Endothelial cell (in vitro differentiated cells): ENCODE measurements around the gene C19orf12. TPM values are rescaled to one million over a fixed set of nuclear protein-coding genes. Genes with fewer than 3 reads are reported as not detected.

Experiments
- DNase-seq: peaks from one replicate; pipeline ENCODE4 v3.0.0; 2021; ENCODE audit warnings: low spot score
- H3K27ac Mint-ChIP-seq: one replicate; pipeline ENCODE4 v1.8.0; 2021; ENCODE audit warnings: mixed read lengths, inconsistent platforms; ENCODE audit not compliant: unreplicated experiment
- H3K27me3 Mint-ChIP-seq: one replicate; pipeline ENCODE4 v1.8.0; 2021; ENCODE audit warnings: mild to moderate bottlenecking, moderate library complexity, mixed read lengths, inconsistent platforms; ENCODE audit not compliant: unreplicated experiment
- H3K36me3 Mint-ChIP-seq: one replicate; pipeline ENCODE4 v1.8.0; 2021; ENCODE audit warnings: mild to moderate bottlenecking, low read depth, mixed read lengths, inconsistent platforms; ENCODE audit not compliant: unreplicated experiment
- H3K4me1 Mint-ChIP-seq: one replicate; pipeline ENCODE4 v1.8.0; 2021; ENCODE audit warnings: mild to moderate bottlenecking, mixed read lengths, inconsistent platforms; ENCODE audit not compliant: unreplicated experiment
- H3K4me3 Mint-ChIP-seq: one replicate; pipeline ENCODE4 v1.8.0; 2021; ENCODE audit warnings: mild to moderate bottlenecking, mixed read lengths, inconsistent platforms; ENCODE audit not compliant: unreplicated experiment
- H3K9me3 Mint-ChIP-seq: one replicate; pipeline ENCODE4 v1.8.0; 2021; ENCODE audit warnings: mixed read lengths, inconsistent platforms; ENCODE audit not compliant: unreplicated experiment
- total RNA-seq: library from RNA; stranded (reverse); fragmentation: NEBNext Ultra II Directional; extraction: Animal tissue kit (Norgen Biotek cat#: 25700); gene quantifications from one replicate; pipeline ENCODE4 v1.2.1, GENCODE V29; 2021; ENCODE audit not compliant: unreplicated experiment
- TF ChIP-seq, protein P1 (sequence below): fragments of 200-600 bp; sonication (generic); IDR thresholded peaks from one replicate; pipeline ENCODE4 v1.5.0; 2021; ENCODE audit warnings: antibody characterized with exemption; ENCODE audit not compliant: unreplicated experiment

C19orf12 gene
- total RNA-seq, 1 donor from 2014 or later, result 6.1 TPM

DNA sequence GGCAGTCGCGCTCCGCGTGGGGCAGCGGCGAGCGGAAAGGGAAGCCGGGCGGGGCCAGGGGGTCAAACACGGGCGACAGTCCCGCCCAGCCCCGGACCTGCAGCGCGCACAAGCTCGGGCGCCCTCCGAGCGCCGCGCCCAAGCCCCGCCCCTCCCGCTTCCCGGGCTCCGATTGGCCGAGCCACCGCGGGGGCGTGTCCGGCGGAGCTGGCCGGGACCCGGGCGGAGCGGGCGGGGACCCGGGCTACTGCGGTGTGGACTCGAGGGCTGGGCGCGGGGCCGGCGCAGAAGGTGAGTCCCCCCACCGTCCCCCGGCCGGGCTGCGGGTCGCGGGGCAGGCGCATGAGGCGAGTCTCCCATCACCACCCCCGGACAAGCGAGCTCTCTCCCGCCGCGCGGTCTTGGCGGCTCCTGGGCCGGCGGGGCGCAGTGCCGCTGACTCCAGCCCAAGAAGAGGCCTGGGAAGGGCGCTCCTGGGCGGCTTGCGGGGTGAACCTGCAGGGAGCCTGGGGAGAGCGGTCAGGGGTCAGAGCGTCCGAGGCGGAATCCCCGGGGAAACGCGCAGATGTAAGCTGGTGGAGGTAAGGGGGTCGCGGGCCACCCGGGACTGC is 49.7 kb downstream of the C19orf12 start, which contains the start of gene PLEKHF1:
TSS of gene PLEKHF1 (plus strand) at position 247 of the 611 bp plus-strand sequence. CDS start 8,379 bp downstream, outside the sequence.
- Mint-ChIP-seq H3K27me3 (peaks cover 18% of the 10 kb centered on the region), H3K4me3 (peak within 1 kb of the TSS; percentile 78), H3K4me1 (peaks cover 12% of the 10 kb centered on the region), H3K36me3 (peaks cover 3% of the 10 kb centered on the region), H3K9me3 (no peaks in the 10 kb centered on the region), H3K27ac (no peak within 1 kb of the TSS)
- TF ChIP-seq, protein P1, sequence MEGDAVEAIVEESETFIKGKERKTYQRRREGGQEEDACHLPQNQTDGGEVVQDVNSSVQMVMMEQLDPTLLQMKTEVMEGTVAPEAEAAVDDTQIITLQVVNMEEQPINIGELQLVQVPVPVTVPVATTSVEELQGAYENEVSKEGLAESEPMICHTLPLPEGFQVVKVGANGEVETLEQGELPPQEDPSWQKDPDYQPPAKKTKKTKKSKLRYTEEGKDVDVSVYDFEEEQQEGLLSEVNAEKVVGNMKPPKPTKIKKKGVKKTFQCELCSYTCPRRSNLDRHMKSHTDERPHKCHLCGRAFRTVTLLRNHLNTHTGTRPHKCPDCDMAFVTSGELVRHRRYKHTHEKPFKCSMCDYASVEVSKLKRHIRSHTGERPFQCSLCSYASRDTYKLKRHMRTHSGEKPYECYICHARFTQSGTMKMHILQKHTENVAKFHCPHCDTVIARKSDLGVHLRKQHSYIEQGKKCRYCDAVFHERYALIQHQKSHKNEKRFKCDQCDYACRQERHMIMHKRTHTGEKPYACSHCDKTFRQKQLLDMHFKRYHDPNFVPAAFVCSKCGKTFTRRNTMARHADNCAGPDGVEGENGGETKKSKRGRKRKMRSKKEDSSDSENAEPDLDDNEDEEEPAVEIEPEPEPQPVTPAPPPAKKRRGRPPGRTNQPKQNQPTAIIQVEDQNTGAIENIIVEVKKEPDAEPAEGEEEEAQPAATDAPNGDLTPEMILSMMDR, result no peak
- peak; percentile 91 for DNase-seq

DNA sequence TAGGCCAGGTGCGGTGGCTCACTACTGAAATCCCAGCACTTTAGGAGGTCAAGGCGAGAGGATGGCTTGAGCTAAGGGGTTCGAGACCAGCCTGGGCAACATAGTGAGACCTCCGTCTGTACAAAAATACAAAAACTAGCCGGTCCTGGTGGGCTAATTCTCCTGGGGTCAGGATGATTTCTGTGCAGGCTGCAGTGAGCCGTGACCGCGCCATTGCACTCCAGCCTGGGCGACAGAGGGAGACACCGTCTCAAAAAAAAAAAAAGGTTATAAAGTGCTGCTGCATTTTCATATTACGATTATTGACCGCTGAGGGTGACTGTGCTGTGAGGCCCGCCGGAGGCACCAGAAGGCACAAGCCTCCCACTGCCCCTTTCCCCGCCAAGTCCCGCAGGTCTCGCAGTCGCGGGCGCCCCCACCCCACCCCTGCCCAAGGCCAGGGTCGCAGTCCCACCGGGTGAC is 50.3 kb downstream of the C19orf12 start:
- peaks cover 17% of the 10 kb centered on the region for H3K27me3 Mint-ChIP-seq
- TF ChIP-seq, protein P1, result no peak
- H3K4me3 Mint-ChIP-seq, result peak overlapping the region; percentile 78
- no peaks in the 10 kb centered on the region for H3K9me3 Mint-ChIP-seq
- no peak overlapping the region for H3K27ac Mint-ChIP-seq
- DNase-seq, result no peak
- peaks cover 12% of the 10 kb centered on the region for H3K4me1 Mint-ChIP-seq
- H3K36me3 Mint-ChIP-seq, result peaks cover 3% of the 10 kb centered on the region

DNA sequence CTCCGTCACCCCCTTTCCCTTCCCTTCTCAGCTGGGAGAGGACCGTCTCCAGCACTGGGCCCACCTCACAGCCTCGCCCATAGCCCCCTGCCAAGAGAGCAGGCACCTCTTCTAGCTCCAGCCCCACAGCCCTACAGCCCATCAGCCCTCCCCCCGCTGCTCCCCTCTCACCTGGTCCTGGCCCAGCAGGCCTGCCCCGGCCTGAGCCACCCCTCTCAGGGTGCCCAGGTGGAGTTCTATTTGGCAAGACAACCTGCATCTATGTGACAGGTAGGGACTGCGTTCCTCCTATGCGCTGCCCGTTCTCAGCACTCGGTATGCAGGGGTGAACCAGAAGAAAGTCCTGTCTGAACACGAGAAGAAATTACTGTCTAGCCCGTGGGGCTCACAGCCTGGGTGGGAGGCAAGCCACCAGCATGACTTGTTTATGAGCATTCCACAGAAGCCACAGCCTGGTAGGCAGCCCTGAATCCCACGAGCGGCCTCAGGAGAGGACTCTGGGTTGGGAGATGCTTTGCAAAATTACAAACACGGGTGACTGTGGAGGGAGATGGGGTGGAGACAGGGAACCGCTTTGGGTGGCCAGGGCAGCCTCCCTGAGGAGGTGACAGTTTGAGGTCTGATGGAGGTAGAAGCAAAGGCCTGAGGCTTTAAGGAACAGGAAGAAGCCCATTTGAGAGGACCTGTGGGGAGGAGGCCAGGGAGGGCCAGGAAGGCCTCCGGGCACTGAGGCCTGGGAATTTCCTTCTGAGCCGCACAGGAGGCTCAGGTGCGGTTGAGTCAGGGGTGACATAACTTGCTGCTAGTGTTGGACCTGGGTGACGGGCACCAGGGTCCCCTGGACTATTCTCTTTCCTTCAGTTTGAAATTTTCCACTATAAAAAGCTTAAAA is 51.0 kb downstream of the C19orf12 start:
- H3K4me3 Mint-ChIP-seq, result peak overlapping the region; percentile 78
- no peak for DNase-seq

DNA sequence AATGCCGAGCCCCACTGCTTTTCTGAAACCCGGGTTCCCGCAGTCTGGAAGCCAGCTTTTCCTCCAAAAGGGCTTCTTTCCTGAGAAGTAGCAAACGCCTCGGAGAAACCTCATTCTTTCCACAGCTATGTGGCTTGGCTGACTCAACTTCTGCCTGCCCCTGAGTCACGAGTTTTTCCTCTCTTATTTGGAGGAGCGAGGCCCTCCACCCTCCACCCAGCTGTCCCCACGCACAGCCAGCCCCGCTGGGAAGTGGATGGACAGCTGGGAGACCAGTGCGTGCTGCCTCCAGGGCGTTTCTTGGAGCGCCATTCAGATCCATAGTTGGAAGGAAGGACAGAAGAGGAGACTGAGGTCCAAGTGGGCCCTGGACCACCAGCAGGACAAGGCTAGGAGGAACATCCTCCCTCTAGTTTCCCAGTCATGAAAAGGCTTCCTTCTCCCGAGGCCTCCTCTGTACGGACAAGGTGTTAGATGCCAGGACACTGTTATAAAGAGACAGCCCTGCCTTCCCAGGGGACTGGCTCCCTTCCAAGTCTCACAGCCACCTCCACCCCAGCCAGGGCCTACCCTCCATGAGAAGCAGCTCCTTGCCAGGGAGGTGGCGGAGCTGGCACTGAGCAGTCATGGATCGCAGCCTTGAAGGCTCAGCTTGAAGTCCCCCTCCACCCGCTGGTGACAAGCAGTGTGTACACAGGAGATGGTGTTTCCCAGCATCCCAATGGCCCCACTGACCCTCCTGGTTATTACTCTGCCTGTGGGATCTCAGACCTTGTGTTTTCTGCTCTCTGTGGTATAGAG is 52.3 kb downstream of the C19orf12 start:
- Mint-ChIP-seq H3K4me1 (peaks cover 16% of the 10 kb centered on the region), H3K36me3 (no peaks in the 10 kb centered on the region), H3K9me3 (no peaks in the 10 kb centered on the region), H3K4me3 (no peak overlapping the region), H3K27ac (no peak overlapping the region), H3K27me3 (peaks cover 20% of the 10 kb centered on the region)
- TF ChIP-seq, protein P1, result no peak
- DNase-seq, result no peak

More for the DNA sequence above, 51.0 kb downstream of the C19orf12 start:
- Mint-ChIP-seq H3K27me3 (peaks cover 15% of the 10 kb centered on the region), H3K4me1 (peaks cover 12% of the 10 kb centered on the region), H3K9me3 (no peaks in the 10 kb centered on the region), H3K27ac (no peak overlapping the region), H3K36me3 (no peaks in the 10 kb centered on the region)
- TF ChIP-seq, protein P1, result no peak
